G401.6 (cell line): ENCODE results near the gene LBX2.
"Not testable (repeated sequence)": the region's sequence is repeated elsewhere in the genome, so short reads cannot be mapped to it uniquely, and the experiment has no call there.

Source experiments
- FAIRE-seq: peaks from 2 replicates; lab custom pipeline; 2012; peaks lifted over from hg19 to GRCh38; lab: Jason Lieb, UNC

Gene LBX2

GRCh38 chr2:74503506-74504475 lies 4.4 kb upstream of the LBX2 start:
- FAIRE-seq = no peak

DNA sequence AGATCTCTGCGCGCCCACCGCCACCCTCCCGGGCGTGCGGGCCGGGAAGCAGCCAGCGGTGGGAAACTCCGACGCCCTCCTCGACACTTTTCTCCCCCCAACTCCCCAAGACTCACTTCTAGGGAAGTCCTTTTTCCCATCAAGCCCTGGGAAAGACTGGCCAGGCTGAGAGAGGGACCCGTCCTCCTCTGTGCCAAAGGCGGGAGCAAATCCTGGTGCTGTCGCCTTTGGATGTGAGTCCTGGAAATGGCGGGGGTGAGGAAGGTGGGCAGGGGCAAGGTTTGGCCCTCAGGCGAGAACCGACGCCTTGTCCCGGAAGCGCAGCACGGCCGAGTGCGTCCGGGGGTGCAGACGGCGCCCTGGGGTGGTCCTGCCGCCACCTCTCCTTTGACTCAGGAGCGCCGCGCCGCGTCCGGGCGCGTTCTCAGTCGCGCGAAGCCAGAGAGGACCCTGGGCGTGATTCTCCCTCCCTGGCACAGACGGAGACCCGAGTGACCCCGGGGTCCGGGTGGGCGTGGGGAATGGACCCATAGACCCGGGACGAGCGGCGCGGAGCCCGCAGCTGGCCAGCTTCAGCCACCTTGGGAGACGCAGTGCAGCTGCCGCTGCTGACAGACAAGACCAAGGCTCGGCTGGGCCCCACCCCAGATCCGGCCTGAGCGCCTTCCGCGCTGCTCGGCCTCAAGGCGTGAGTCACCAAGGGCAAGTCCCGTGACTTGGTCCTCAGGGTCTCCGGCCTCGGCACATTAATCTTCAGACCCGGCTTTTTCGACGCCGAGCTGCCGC lies 3.5 kb upstream of the LBX2 start:
- no peak for FAIRE-seq

DNA sequence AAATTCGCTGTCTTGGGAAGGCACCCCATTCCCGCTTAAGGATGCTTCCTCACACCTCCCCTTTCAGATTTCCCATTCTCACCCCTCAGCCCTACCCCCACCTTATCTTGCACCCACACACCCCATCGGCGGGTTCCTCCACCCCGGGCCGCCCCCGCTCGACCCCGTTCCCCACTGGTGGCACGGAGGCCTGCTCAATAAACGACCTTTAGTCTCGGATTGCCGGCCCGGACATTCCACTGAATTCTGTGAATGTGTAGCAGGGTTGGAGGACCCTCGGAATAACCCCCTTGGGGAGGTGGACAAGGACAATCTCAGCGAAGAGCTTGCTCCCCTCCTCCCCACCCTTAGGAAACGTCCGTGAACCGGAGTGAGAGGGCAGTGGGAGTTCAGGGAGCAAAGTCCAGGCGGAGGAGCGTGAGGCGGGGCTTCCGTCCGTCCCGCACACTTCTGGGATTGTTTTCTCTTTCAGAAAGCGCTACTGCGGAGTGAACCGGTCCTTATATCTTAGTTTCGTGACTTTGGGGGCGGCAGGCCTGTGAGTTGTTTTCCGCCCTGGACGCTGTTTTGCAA lies 2.8 kb upstream of the LBX2 start:
- FAIRE-seq = no peak

GRCh38 chr2:74501335-74502071 lies 2.1 kb upstream of the LBX2 start:
- no peak for FAIRE-seq

- no peak for FAIRE-seq
Observed at GRCh38 chr2:74500578-74500946, 1.2 kb upstream of the LBX2 start.

DNA sequence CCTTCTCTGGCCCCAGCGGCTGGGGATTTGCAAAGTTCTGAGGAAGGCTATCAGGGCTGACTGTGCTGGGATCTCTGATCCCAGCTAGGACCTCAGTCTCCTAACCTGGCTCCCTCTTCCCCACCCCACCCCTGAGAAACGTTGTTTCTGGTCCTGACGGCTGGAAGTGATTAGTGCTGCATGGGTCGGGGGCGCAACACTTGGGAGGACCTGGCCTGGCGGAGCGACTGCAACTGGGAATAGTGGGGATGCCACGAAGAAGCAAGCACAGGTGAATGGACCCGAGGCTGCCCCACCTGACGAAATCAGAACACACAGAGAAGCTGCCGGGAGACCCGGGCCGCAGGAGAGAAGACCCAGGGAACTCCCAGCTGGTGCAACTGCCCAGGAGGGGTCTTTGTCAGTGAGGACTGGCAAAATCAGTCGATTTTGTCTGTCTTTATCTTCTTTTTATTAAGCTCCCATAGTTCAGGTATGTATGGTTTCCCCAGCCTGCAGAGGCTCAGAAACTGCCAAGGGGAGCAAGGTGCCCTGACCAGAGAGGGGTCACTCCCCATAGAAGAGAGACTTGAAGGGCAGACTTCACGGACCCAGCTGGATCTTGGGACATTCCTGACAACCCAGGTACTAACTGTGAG lies 656 bp upstream of the LBX2 start:
- no peak for FAIRE-seq

GRCh38 chr2:74498500-74499266 lies 720 bp downstream of the LBX2 start:
- FAIRE-seq = no peak

DNA sequence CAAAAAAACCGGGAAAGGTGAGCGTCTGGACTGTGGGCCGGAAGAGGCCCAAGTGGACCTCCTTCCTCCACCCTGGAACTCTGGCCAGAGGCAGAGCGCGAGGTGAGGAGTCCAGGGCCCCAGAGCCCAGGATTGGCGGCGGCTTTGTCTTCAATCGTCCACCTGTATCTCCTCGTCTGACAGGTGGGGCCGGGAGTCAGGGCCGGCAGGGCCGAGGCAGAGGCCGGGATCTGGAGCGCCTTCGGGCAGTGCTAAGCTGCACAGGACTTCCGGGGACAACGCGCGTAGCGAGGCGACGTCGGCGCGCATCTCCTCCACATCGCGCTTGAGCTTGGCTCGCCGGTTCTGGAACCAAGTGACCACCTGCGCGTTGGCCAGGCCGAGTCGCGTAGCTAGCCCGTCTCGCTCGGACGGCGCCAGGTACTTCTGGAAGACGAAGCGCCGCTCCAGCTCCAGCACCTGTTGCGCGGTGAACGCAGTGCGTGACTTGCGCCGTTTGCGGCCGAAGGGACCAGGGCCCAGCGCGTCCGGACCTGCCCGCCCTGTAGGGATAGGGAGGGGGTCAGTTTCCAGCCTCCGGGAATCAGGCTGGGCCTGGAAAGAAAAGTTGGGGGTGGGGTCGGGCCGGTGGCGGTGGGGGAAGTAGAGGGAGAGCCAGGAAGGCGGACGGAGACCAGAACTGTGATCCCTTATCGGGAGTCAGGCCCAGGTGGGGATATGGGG lies 1.5 kb downstream of the LBX2 start:
- FAIRE-seq = no peak

DNA sequence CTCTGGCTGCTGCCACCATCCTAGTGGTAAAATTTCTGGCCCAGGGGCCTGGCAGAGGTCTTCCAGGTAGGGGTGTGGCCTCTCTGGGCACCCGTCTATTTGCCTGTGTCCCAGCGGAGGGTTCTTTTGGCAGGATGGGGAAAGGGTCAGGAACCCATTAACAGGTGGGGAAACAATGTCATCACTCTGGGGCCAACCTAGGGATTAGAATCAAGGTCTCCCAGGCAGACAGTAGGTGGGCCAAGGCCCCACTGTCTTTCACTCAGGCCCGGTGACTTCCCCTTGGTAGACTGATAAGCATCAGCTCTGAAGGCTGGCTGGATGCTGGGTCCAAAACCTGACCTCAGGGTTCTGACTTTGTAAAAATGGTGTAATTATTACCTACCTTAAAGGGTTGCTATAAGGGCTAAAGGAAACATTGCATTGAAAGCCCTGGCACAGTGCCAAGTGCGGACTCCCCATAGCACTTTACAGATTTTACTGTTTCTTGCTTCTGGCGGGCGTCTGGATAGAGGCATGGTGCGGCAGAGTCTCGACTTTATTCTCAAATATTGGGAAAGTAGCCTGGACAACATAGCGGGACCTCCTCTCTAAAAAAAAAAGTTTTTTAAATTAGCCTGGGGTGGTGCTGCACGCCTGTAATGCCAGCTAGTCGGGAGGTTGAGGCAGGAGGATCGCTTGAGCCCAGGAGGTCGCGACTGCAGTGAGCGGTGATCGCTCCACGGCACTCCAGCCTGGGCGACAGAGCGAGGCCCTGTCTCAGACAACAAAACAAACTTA lies 2.2 kb downstream of the LBX2 start:
- FAIRE-seq = no peak

- FAIRE-seq = no peak
Observed at GRCh38 chr2:74495440-74495839, 4.0 kb downstream of the LBX2 start.

DNA sequence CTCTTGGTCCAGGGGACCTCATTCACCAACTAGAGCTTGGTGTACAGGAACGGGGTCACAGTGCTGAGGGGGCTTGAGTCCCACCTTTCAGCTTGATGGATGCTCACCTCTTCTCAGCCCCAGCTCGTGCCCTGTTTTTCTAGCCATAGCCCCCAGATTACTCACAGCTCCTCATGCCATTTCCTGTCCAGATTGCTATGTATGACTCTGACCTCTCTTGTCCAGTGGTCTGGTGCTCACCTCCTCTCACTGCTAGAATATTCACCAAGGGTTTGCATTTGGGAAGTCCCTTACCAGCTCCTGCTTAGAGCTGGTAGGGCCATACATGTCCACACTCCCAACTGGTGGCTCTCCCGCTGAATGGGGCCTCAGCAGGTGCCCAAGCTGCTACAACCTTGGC lies 5.9 kb downstream of the LBX2 start:
- no peak for FAIRE-seq

DNA sequence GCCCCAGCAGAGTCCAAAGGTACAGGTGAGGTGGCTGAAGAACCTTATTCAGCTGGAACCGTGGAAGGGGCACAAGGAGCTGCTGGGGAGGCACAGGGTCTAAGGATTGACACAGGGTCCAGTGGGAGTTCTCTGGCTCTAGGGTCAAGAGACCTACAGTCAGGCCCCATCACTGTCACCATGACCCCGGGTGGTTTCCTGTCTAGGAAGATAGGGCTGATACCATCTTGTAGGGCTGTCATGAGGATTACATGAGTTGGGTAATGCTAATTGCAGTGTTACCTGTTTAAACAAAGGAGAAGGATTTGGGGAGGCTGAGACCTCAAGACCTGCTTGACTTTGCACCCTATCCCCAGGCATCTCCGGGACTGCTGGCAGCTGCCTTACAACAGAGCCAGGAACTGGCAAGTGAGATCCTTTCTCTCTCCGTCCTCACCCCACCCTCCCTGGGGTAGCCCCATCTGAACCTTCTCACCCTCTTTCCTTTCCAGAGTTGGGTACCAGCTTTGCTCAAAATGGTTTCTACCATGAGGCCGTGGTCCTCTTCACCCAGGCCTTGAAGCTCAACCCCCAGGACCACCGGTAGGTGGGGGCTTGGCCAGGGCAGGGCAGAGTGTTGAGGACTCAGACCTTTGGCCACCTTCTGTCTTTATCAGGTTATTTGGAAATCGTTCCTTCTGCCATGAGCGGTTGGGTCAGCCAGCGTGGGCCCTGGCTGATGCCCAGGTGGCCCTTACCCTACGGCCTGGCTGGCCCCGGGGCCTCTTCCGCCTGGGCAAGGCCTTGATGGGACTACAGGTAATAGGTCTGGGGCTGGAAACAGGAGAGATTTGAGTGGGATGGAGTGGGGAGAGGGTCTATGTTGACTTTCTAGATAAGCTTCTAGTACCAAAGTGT lies 7.5 kb downstream of the LBX2 start:
- no peak for FAIRE-seq

GRCh38 chr2:74489906-74490305 lies 9.5 kb downstream of the LBX2 start:
- no peak for FAIRE-seq

- FAIRE-seq = no peak
Observed at GRCh38 chr2:74488643-74489481, 10.5 kb downstream of the LBX2 start.

DNA sequence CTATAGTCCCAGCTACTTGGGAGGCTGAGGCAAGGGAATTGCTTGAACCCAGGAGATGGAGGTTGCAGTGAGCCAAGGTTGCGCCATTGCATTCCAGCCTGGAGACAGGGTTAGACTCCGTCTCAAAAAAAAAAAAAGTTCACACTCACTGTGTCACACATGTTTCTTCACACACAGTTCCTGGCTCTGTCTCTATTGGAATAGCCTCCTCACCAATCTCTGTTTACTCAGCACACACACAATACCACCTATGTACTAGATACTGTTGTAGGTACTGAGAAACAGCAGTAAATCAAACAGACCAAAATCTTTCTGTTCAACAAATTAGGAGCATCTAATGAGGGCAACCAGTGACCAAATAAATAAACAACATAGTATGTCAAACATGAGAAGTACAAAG lies 13.3 kb downstream of the LBX2 start:
- FAIRE-seq = no peak

GRCh38 chr2:74483675-74484164 lies 15.7 kb downstream of the LBX2 start:
- not testable (repeated sequence) for FAIRE-seq
